ENCODE measurements around the gene LAMTOR2. TPM values are rescaled to one million over a fixed set of nuclear protein-coding genes. Genes with fewer than 3 reads are reported as not detected.
A peak's percentile ranks its signal among the peaks of the same experiment; 100 is the strongest.

The LAMTOR2 gene
- total and polyA plus RNA-seq, 2 of the 8 experiments (the other 6 are each of a cell fraction or from before 2014, with no cell fraction given): 54.7 to 122 TPM

DNA sequence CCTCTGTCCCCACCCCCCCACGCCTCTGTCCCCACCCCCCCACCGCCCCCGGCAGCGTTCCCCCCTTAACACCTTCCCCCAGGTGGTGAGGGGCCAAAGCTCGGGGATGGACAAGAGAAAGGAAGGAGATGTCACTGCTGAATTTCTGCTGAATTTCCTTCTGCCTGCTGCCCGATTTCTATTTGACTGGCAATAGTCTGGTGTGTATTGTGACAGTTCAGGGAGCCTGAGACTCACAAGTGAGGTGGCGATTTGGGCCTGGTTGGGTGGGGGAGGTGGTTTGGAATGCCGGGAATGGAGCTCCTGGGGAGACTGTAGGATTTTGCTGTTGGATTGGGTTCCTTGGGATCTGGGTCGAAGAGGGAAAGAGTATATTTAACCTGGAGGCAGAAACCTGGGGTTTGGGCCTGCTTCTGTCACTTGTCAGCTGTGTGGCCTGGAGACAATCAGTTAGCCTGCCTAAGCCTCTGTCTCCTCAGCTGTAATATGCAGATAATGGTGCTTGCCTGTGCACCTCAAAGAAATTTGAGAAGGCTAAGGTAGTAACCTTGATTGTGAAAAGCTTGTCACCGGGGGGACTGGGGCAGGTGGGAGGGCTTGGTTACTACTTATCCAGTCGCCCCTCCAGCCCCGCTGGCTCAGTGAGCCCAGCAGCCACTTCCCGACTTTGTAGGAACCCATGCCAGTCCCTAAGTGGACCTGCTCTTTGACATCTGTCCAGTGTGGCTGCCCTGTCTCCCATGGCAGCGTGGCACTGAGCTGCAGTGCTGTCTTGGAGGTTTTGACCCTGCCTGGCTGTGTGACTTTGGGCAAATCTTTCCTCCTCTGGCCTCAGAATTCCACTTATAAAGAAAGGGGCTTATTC is 52.3 kb downstream of the LAMTOR2 start (continued):
- TF ChIP-seq CBX8 (IDR thresholded peaks at IDR 0.05; ENCODE audit: borderline replicate concordance, low read depth, low read length): no peak
- TF ChIP-seq BCL11A (IDR thresholded peaks at IDR 0.05; ENCODE audit: low read depth in 2 of 2, low read length in 2 of 2): no peak
- no peak for TF ChIP-seq CEBPB (IDR thresholded peaks at IDR 0.05; ENCODE audit: low read depth, low read length)
- no peak for TF ChIP-seq CBX5 (IDR thresholded peaks at IDR 0.05; ENCODE audit: low read depth, low read length)
- no peak for TF ChIP-seq SP2 (IDR thresholded peaks at IDR 0.05; ENCODE audit: low read length)
- no peak for TF ChIP-seq GABPA (IDR thresholded peaks at IDR 0.05; ENCODE audit: borderline replicate concordance, insufficient read depth, low read length)
- TF ChIP-seq BRCA1 (IDR thresholded peaks at IDR 0.05; ENCODE audit: low read depth, low read length): no peak
- peak; percentile 10; the same call in 1 of the 2 replicates for TF ChIP-seq CREB1 (IDR thresholded peaks at IDR 0.05)
- no peak for TF ChIP-seq EGR1 (IDR thresholded peaks at IDR 0.05; ENCODE audit: borderline replicate concordance, low read depth, low read length)
- TF ChIP-seq RAD21 (IDR thresholded peaks at IDR 0.05 in 1 of 2, conservative IDR thresholded peaks at IDR 0.05 in 1 of 2; ENCODE audit: low read depth in 2 of 2, low read length in 2 of 2): peak in 1 of 2 experiments; percentile 16; a peak in 2 of 4 replicates
- no peak for TF ChIP-seq EZH2 (IDR thresholded peaks at IDR 0.05; ENCODE audit: low read depth, low read length, severe bottlenecking)
- TF ChIP-seq, protein P1, sequence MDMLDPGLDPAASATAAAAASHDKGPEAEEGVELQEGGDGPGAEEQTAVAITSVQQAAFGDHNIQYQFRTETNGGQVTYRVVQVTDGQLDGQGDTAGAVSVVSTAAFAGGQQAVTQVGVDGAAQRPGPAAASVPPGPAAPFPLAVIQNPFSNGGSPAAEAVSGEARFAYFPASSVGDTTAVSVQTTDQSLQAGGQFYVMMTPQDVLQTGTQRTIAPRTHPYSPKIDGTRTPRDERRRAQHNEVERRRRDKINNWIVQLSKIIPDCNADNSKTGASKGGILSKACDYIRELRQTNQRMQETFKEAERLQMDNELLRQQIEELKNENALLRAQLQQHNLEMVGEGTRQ (IDR thresholded peaks at IDR 0.05; ENCODE audit: low read length): no peak
- TF ChIP-seq SP1 (IDR thresholded peaks at IDR 0.05; ENCODE audit: low read depth, low read length): peak; percentile 94
- TF ChIP-seq, protein P2, sequence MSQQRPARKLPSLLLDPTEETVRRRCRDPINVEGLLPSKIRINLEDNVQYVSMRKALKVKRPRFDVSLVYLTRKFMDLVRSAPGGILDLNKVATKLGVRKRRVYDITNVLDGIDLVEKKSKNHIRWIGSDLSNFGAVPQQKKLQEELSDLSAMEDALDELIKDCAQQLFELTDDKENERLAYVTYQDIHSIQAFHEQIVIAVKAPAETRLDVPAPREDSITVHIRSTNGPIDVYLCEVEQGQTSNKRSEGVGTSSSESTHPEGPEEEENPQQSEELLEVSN (IDR thresholded peaks at IDR 0.05): no peak
- no peak for TF ChIP-seq KDM1A (IDR thresholded peaks at IDR 0.05; ENCODE audit: borderline replicate concordance, low read length)
- 0 out of 2 replicates have a peak, but pooled peaks have one; percentile 41 for TF ChIP-seq YY1 (IDR thresholded peaks at IDR 0.05; ENCODE audit: low read depth, low read length)
- TF ChIP-seq TAF7 (optimal IDR thresholded peaks at IDR 0.05; ENCODE audit: borderline replicate concordance, low read depth, low read length): no peak
- TF ChIP-seq FOSL1 (IDR thresholded peaks at IDR 0.05; ENCODE audit: insufficient read depth, low read depth, low read length): no peak
- no peak for TF ChIP-seq NRF1 (IDR thresholded peaks at IDR 0.05; ENCODE audit: low read depth, low read length)
- no peak for TF ChIP-seq CHD1 (IDR thresholded peaks at IDR 0.05; ENCODE audit: low read depth, low read length)
- no peak for TF ChIP-seq CTBP2 (IDR thresholded peaks at IDR 0.05; ENCODE audit: borderline replicate concordance, insufficient read depth, insufficient read length, low read length)
- TF ChIP-seq SAP30 (IDR thresholded peaks at IDR 0.05; ENCODE audit: insufficient read depth, insufficient replicate concordance, low read length): peak; percentile 88
